ENCODE measurements around the gene ATAD1.
"Not testable (repeated sequence)": the region's sequence is repeated elsewhere in the genome, so short reads cannot be mapped to it uniquely, and the experiment has no call there.

Gene ATAD1

GRCh38 chr10:87751274-87751673, 66.8 kb downstream of the ATAD1 start:
- no peak for DNase-seq

GRCh38 chr10:87750817-87751216, 67.2 kb downstream of the ATAD1 start:
- no peak for DNase-seq

GRCh38 chr10:87750001-87750671, 67.9 kb downstream of the ATAD1 start:
- no peak for DNase-seq

GRCh38 chr10:87748244-87748643, 69.8 kb downstream of the ATAD1 start:
- DNase-seq: not testable (repeated sequence)

GRCh38 chr10:87746911-87747310, 71.1 kb downstream of the ATAD1 start:
- no peak for DNase-seq

GRCh38 chr10:87744606-87745005, 73.4 kb downstream of the ATAD1 start:
- no peak for DNase-seq

DNA sequence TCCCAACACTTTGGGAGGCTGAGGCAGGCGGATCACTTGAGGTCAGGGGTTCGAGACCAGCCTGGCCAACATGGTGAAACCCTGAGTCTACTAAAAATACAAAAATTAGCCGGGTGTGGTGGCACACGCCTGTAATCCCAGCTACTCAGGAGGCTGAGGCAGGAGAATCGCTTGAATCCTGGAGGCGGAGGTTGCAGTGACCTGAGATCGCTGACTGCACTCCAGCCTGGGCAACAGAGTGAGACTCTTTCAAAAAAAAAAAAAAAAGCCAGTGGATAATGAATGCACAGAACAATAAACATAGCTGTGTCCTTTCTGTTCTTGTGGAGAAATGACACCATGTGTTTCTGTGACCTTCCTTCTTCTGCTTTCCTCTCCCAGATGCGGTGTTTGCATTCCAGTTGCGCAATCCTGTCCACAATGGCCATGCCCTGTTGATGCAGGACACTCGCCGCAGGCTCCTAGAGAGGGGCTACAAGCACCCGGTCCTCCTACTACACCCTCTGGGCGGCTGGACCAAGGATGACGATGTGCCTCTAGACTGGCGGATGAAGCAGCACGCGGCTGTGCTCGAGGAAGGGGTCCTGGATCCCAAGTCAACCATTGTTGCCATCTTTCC, 74.9 kb downstream of the ATAD1 start:
- DNase-seq: not testable (repeated sequence)

DNA sequence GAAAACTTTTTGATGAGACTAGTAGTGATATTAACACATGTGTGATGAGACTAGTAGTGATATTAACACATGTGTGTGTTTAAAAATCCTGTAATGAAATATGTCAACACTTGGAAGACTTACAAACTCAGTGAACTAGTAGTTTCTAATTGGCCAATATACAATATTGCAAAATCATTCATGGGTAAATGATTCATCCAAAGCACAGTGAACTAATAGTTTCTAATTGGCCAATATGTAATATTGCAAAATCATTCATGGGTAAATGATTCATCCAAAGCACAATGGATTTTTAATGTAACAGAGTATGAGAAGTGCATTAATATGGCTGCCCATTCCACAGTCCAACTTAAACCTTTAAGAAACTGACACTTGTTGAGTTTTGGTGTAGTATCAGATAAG, 77.8 kb downstream of the ATAD1 start:
- DNase-seq: no peak

GRCh38 chr10:87739703-87740102, 78.3 kb downstream of the ATAD1 start:
- no peak for DNase-seq

DNA sequence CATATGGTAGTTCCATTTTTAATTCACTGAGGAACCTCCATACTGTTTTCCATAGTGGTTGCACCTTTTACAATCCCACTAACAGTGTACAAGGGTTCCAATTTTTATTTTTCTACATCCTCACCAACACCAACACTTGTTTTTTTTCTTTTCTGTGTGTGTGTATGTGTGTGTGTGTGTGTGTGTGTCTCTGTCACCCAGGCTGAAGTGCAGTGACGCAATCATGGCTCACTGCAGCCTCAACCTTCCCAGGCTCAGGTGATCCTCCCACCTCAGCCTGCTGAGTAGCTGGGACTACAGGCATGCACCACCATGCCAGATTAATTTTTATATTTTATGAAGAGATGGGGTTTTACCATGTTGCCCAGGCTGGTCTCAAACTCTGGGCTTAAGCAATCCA, 79.8 kb downstream of the ATAD1 start:
- DNase-seq: not testable (repeated sequence)

- DNase-seq: no peak
Measured at GRCh38 chr10:87734987-87735827, 82.8 kb downstream of the ATAD1 start.

DNA sequence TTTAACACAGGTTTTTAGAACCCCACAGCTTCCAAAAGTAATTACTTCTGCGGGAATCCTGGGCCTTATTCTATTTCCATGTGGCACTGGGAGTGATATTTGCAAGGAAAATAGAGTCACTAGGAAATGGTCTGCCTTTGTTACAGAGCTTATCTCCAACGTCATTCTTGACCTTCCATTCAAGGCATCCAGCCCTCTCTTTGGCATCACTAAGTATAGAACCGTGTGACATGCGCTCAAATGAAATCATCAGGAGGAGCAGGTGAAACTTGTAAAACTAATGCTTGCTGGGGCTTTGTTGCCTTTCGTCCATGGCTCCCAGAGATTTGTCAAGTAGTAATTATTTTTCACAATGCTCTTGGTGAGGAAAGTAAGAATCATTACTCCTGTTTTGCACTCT, 84.9 kb downstream of the ATAD1 start:
- no peak for DNase-seq

- DNase-seq: no peak
Measured at GRCh38 chr10:87729940-87730339, 88.1 kb downstream of the ATAD1 start.

- no peak for DNase-seq
Measured at GRCh38 chr10:87724789-87725188, 93.2 kb downstream of the ATAD1 start.

DNA sequence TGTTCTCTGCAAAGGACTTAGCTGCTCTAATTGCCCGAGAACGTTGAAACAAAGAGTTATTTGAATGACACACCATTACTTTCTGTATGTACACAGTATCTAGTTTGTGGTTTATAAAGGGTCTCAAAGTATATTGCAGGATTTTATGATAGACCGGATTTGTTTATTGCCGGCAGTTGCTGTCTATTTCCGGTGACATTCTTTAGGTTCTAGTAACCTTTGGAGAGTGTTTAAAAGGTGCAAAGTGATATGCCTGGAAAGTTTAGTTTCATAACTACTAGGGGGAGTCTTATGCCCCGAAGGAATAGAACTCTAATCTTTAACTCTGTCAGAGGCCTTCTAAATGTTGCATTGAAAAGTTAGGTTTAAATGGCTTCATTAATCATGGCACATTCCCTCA, 94.5 kb downstream of the ATAD1 start:
- DNase-seq: no peak

- DNase-seq: no peak
Measured at GRCh38 chr10:87722716-87723115, 95.3 kb downstream of the ATAD1 start.

GRCh38 chr10:87721781-87722180, 96.2 kb downstream of the ATAD1 start:
- DNase-seq: no peak

DNA sequence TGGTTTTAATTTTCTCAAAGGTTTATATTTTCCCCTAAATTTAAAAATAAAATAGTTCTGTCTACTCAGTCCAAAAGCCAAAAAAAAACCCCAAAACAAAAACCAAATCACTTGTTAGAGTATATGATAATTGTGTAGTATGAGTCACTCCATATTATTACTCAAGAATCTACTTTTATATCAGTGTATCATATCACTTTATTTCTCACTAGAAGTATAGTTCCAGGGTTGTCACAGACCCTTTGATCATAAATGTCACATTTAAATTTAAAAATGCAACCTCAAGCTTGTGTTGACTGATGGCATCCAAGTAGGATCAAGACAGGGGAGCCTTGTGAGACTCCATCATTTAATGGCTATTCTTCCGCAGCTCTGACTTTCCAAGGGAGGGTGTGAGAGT, 97.4 kb downstream of the ATAD1 start:
- no peak for DNase-seq

GRCh38 chr10:87716348-87716670, 101.7 kb downstream of the ATAD1 start:
- no peak for DNase-seq

- DNase-seq: no peak
Measured at GRCh38 chr10:87715552-87716347, 102.3 kb downstream of the ATAD1 start.

DNA sequence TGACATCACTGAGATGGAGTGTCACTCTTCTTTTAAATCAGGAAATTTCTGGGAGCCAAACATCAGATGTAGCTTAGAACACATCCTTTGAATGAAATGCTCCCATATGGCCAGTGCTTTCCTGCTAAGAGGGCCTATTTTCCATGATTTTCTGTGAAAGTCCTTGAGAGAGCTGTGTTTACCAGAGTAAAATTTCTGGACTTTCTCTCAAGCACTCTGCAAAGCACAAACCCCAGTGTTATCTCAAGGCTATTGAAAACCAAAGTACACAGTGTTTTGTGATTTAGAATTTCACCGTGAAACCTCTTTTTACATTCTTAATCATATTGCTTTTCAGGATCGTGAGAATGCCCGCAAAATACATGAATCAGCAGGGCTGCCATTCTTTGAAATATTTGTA, 104.3 kb downstream of the ATAD1 start:
- DNase-seq: no peak

DNA sequence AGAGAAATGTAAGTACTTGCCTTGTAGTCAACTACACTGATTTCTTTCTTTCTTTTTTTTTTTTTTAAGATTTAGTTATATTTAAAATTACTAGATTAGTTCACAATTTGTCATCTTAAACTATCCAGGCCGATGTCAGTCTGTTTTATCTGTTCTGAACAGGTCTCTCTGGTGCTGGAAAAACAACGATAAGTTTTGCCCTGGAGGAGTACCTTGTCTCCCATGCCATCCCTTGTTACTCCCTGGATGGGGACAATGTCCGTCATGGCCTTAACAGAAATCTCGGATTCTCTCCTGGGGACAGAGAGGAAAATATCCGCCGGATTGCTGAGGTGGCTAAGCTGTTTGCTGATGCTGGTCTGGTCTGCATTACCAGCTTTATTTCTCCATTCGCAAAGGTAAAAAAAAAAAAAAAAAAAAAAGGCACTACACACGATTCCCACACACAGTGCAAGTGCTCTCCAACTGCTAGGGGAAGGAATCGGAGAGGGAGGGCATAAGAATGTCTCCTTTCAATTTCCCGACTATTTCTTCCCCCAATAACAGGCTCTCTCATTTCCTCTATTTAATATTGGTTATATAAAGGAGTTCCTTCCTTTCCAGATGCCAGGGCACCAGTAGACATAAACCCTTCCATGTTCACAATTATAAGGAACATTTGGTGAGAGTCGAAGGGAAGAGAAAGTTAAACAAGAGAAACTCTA, 105.0 kb downstream of the ATAD1 start:
- no peak for DNase-seq

DNA sequence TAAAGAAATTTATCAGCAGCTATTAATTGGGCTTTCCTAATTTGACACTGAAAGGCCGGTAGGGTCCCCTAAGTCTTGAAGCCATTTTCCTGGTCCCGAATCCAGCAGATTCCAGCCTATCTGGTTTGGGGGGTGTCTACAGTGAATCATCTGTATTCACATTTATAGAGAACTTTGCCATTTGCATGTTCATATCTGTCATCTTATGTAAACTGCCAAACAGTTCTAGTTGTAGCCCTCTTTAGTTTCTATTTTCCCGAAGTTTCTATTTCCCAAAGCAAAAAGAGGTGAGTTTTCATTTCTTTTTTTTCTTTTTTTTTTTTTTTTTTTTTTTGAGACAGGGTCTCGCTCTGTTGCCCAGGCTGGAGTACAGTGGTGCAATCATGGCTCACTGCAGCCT, 110.8 kb downstream of the ATAD1 start:
- no peak for DNase-seq
